ENCODE results near the gene RNF123.

GRCh38 chr3:49711489-49711888 is 22.1 kb downstream of the RNF123 start:
- no peak for TF ChIP-seq POLR2A (IDR thresholded peaks at IDR 0.05)
- no peak for TF ChIP-seq POLR2AphosphoS5 (IDR thresholded peaks at IDR 0.05; ENCODE audit: insufficient read depth in 1 of 2, low read depth in 1 of 2)

Measured in vagina (tissue), 2 donors.